ACC112 (cell line): ENCODE results near the gene HIP1R.

Experiments used
- H2AFZ ChIP-seq: fragments of 200-600 bp; sonication (generic); one replicate; pipeline ENCODE4 v1.6.0; 2017; ENCODE audit warnings: antibody characterized with exemption, low read length; ENCODE audit not compliant: unreplicated experiment
- H3K27ac ChIP-seq: fragments of 200-600 bp; sonication (generic); 2 replicates; pipeline ENCODE4 v1.5.1; 2014; ENCODE audit warnings: low read depth, mild to moderate bottlenecking, antibody characterized with exemption, low read length, moderate library complexity
- H3K27me3 ChIP-seq: fragments of 200-600 bp; sonication (generic); 2 replicates; pipeline ENCODE4 v1.6.1; 2014; ENCODE audit warnings: mild to moderate bottlenecking, antibody characterized with exemption, low read length, moderate library complexity, mixed read lengths; ENCODE audit not compliant: insufficient read depth
- H3K36me3 ChIP-seq: fragments of 200-600 bp; sonication (generic); 2 replicates; pipeline ENCODE4 v1.6.1; 2016; ENCODE audit warnings: mild to moderate bottlenecking, antibody characterized with exemption, low read length, moderate library complexity, mixed read lengths; ENCODE audit not compliant: insufficient read depth
- H3K4me1 ChIP-seq: fragments of 200-600 bp; sonication (generic); one replicate; pipeline ENCODE4 v1.6.1; 2016; ENCODE audit warnings: low read length, mixed read lengths; ENCODE audit not compliant: insufficient read depth, unreplicated experiment, control insufficient read depth
- H3K4me3 ChIP-seq: fragments of 200-600 bp; sonication (generic); 2 replicates; pipeline ENCODE4 v1.5.1; 2014; ENCODE audit warnings: mild to moderate bottlenecking, low read depth, low read length
- H3K79me2 ChIP-seq: fragments of 200-600 bp; sonication (generic); one replicate; pipeline ENCODE4 v1.6.0; 2016; ENCODE audit warnings: low read length; ENCODE audit not compliant: control insufficient read depth, unreplicated experiment, insufficient read depth

Gene HIP1R

DNA sequence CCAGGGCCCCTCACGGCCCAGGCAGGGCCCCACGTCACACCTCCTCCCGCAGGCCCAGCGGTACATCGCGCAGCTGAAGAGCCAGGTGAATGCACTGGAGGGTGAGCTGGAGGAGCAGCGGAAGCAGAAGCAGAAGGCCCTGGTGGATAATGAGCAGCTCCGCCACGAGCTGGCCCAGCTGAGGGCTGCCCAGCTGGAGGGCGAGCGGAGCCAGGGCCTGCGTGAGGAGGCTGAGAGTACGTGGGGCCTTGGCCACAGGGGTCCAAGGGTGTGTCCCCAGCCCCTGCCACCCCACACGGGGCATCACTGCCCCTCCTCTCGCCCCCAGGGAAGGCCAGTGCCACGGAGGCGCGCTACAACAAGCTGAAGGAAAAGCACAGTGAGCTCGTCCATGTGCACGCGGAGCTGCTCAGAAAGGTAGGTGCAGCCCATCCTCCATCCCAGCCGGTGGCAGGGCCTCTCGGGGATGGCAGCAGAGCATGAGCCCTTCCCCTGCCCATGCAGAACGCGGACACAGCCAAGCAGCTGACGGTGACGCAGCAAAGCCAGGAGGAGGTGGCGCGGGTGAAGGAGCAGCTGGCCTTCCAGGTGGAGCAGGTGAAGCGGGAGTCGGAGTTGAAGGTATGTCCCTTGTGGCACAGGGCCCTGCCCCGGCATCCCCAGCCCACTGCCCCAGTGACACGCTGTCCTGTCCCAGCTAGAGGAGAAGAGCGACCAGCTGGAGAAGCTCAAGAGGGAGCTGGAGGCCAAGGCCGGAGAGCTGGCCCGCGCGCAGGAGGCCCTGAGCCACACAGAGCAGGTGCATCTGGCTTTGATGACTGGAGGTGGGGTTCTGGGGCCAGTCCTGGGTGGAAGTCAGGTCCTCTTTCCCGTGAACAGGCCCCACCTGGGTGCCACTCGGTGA lies 20.9 kb downstream of the HIP1R start:
- Histone ChIP-seq H3K27ac (no peak overlapping the region), H3K36me3 (no peaks in the 10 kb centered on the region), H3K27me3 (no peaks in the 10 kb centered on the region), H3K4me1 (peaks cover 22% of the 10 kb centered on the region), H3K79me2 (no peaks in the 10 kb centered on the region), H3K4me3 (no peak overlapping the region), H2AFZ (no peak overlapping the region)

DNA sequence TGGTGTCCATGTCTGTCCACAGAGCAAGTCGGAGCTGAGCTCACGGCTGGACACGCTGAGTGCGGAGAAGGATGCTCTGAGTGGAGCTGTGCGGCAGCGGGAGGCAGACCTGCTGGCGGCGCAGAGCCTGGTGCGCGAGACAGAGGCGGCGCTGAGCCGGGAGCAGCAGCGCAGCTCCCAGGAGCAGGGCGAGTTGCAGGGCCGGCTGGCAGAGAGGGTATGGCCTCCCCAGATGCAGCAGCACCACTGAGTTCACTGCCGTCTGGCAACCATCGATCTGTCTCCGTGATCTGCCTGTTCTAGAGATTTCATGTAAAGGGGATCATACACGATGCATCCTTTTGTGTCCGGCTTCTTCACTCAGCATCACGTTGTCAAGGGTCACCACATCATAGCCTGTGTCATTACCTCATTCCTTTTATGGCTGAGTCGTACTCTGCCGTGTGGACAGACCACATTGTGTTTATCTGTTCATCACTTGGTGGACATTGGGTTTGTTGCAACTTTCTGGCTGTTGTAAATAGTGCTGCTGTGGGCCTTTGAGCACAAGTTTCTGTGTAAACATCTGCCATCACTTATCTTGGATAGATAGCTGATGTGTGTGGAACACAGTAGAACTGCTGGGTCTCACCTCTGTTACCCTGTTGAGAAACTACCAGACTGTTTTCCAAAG lies 21.9 kb downstream of the HIP1R start:
- Histone ChIP-seq H3K36me3 (no peaks in the 10 kb centered on the region), H3K79me2 (no peaks in the 10 kb centered on the region), H2AFZ (no peak overlapping the region), H3K27ac (no peak overlapping the region), H3K4me1 (peaks cover 14% of the 10 kb centered on the region), H3K27me3 (no peaks in the 10 kb centered on the region), H3K4me3 (no peak overlapping the region)

DNA sequence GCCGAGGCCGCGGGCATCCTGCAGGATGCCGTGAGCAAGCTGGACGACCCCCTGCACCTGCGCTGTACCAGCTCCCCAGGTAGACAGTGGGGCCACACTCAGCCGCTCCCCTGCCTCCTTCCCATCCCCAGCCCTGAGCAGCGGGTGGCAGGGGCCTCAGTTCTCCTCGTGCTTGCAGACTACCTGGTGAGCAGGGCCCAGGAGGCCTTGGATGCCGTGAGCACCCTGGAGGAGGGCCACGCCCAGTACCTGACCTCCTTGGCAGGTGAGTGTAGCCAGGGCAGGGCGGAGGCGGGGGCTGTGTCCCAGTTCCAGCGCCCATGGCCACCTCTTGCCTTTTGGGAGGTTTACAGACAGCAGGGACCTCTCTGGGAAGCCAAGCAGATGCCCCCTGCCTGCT lies 22.9 kb downstream of the HIP1R start:
- H3K27me3 ChIP-seq, result no peaks in the 10 kb centered on the region
- no peak overlapping the region for H3K27ac ChIP-seq
- H3K4me1 ChIP-seq, result peaks cover 4% of the 10 kb centered on the region
- no peaks in the 10 kb centered on the region for H3K79me2 ChIP-seq
- no peak overlapping the region for H2AFZ ChIP-seq
- H3K36me3 ChIP-seq, result no peaks in the 10 kb centered on the region
- H3K4me3 ChIP-seq, result no peak overlapping the region

DNA sequence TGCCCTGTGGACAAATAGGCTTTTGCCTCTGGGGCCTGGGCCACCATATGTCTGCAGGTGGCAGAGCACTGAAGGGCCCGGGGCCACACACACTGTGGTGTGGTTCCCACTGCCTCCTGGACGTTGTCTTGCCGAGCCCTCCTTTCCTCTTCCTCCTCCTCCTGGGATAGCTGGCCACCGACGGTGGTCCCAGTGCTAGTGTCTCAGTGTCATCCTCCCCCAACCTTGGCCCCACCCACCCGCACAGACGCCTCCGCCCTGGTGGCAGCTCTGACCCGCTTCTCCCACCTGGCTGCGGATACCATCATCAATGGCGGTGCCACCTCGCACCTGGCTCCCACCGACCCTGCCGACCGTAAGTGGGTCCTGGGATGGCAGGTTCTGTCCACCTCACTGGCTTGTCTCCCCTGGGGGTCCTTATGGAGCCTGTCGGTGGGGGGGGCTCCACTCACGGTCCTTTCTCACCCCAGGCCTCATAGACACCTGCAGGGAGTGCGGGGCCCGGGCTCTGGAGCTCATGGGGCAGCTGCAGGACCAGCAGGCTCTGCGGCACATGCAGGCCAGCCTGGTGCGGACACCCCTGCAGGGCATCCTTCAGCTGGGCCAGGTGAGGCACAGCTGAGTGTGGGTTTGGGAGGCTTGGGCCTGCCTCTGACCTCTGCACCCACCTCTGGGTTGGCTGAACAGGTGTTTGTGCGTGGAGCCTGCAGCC lies 23.5 kb downstream of the HIP1R start:
- H3K4me3 ChIP-seq, result no peak overlapping the region
- H3K27ac ChIP-seq, result no peak overlapping the region
- no peaks in the 10 kb centered on the region for H3K36me3 ChIP-seq
- no peaks in the 10 kb centered on the region for H3K4me1 ChIP-seq
- no peak overlapping the region for H2AFZ ChIP-seq
- no peaks in the 10 kb centered on the region for H3K27me3 ChIP-seq
- no peaks in the 10 kb centered on the region for H3K79me2 ChIP-seq

DNA sequence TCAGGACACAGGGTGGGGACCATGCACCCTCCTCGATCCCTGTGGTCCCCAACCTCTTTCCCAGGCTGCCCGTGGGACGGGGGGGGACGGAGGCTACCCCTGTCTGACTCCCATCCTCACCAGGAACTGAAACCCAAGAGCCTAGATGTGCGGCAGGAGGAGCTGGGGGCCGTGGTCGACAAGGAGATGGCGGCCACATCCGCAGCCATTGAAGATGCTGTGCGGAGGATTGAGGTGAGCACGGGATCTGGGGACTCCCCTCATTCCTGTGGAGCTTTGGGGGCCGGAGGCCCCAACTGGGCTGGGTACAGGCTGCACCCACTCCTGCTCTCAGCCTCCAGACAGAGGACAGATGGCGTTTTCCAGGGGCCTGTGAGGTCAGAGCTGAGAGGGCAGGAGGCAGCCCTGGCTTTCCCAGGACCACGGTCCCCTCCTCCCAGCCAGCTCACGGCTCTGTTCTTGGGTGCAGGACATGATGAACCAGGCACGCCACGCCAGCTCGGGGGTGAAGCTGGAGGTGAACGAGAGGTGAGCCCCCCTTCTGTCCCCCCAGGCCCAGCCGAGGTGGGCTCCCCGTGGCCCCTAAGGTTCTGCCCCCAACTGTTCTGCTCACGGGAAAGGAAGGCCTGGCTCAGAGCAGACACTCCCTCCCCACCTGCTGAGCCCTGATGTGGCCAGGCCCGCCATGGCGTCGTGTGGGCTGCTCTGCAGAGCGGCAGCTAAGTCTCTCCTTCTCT lies 24.2 kb downstream of the HIP1R start:
- no peak overlapping the region for H3K27ac ChIP-seq
- H2AFZ ChIP-seq, result no peak overlapping the region
- no peaks in the 10 kb centered on the region for H3K79me2 ChIP-seq
- H3K36me3 ChIP-seq, result no peaks in the 10 kb centered on the region
- H3K4me3 ChIP-seq, result no peak overlapping the region
- no peaks in the 10 kb centered on the region for H3K27me3 ChIP-seq
- H3K4me1 ChIP-seq, result no peaks in the 10 kb centered on the region

DNA sequence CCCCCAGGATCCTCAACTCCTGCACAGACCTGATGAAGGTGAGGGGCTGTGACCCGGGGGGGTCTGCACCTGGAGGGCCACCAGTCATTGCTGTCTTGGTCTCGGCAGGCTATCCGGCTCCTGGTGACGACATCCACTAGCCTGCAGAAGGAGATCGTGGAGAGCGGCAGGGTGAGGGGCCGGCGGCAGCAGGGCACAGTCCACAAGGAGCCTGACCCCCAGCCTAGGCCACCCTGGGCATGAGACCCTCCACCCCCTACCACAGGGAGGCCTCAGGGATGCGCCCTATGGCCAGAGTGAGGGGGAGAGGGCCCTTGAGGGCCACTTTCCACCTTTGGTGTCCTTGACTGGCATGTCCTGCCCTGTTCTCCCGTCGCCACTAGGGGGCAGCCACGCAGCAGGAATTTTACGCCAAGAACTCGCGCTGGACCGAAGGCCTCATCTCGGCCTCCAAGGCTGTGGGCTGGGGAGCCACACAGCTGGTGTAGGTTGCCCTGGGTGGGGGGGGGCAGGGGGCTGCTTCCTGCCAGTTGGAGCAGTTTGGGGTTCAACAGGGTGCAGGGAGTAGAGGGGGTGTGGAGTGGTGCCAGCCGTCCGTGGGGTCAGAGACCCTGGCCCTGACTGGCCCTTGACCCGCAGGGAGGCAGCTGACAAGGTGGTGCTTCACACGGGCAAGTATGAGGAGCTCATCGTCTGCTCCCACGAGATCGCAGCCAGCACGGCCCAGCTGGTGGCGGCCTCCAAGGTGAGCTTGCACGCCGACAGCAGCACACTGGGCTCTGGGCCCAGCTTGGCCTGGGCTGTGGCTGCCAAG lies 25.0 kb downstream of the HIP1R start:
- H2AFZ ChIP-seq, result no peak overlapping the region
- H3K79me2 ChIP-seq, result no peaks in the 10 kb centered on the region
- H3K36me3 ChIP-seq, result no peaks in the 10 kb centered on the region
- H3K4me1 ChIP-seq, result no peaks in the 10 kb centered on the region
- H3K27ac ChIP-seq, result no peak overlapping the region
- H3K27me3 ChIP-seq, result no peaks in the 10 kb centered on the region
- H3K4me3 ChIP-seq, result no peak overlapping the region

DNA sequence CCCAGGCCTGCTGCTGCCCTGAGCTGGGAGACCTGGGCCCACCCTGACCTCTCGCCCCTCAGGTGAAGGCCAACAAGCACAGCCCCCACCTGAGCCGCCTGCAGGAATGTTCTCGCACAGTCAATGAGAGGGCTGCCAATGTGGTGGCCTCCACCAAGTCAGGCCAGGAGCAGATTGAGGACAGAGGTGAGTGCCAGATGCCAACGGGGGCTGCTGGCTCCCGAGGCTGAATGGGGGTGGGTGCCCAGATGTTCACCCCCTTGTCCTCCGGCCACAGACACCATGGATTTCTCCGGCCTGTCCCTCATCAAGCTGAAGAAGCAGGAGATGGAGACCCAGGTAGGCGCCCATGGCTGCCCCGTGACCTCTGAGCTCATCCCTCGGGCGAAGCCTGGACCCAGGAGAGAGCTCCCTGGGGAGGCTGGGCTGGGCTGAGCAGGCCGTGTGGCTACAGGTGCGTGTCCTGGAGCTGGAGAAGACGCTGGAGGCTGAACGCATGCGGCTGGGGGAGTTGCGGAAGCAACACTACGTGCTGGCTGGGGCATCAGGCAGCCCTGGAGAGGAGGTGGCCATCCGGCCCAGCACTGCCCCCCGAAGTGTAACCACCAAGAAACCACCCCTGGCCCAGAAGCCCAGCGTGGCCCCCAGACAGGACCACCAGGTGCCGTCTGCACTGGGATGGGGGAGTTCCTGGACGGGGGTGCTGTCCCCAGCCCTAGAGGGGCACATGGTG lies 25.8 kb downstream of the HIP1R start:
- Histone ChIP-seq H2AFZ (no peak overlapping the region), H3K4me3 (no peak overlapping the region), H3K27me3 (no peaks in the 10 kb centered on the region), H3K36me3 (no peaks in the 10 kb centered on the region; the same call in 1 of the 2 replicates), H3K27ac (no peak overlapping the region), H3K4me1 (no peaks in the 10 kb centered on the region), H3K79me2 (no peaks in the 10 kb centered on the region)

DNA sequence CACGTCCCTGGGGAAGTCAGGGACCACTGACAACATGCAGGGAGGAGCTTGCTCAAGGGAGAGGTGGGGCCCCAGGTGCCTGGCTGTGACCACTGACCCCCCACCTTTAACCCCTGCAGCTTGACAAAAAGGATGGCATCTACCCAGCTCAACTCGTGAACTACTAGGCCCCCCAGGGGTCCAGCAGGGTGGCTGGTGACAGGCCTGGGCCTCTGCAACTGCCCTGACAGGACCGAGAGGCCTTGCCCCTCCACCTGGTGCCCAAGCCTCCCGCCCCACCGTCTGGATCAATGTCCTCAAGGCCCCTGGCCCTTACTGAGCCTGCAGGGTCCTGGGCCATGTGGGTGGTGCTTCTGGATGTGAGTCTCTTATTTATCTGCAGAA lies 26.3 kb downstream of the HIP1R start:
- Histone ChIP-seq H3K27me3 (no peaks in the 10 kb centered on the region), H3K4me3 (no peak overlapping the region), H3K36me3 (no peaks in the 10 kb centered on the region; the same call in 1 of the 2 replicates), H3K79me2 (no peaks in the 10 kb centered on the region), H3K27ac (no peak overlapping the region), H2AFZ (no peak overlapping the region), H3K4me1 (no peaks in the 10 kb centered on the region)

DNA sequence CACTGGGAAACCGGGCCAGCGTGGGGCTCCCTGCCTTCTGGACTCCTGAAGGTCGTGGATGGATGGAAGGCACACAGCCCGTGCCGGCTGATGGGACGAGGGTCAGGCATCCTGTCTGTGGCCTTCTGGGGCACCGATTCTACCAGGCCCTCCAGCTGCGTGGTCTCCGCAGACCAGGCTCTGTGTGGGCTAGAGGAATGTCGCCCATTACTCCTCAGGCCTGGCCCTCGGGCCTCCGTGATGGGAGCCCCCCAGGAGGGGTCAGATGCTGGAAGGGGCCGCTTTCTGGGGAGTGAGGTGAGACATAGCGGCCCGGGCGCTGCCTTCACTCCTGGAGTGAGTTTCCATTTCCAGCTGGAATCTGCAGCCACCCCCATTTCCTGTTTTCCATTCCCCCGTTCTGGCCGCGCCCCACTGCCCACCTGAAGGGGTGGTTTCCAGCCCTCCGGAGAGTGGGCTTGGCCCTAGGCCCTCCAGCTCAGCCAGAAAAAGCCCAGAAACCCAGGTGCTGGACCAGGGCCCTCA lies 26.9 kb downstream of the HIP1R start:
- Histone ChIP-seq H2AFZ (no peak overlapping the region), H3K27me3 (no peaks in the 10 kb centered on the region), H3K4me1 (no peaks in the 10 kb centered on the region), H3K36me3 (no peaks in the 10 kb centered on the region; the same call in 1 of the 2 replicates), H3K79me2 (no peaks in the 10 kb centered on the region), H3K27ac (no peak overlapping the region), H3K4me3 (no peak overlapping the region)
